SK-N-SH treated with all-trans-retinoic acid at 6 μM for 48 hours (cell line): Measurements from ENCODE around the gene ZNF319.

Source experiments
- ISL1 ChIP-seq: fragments of 250-450 bp; sonication (Bioruptor Pico); IDR thresholded peaks from 2 replicates; pipeline ENCODE4 v2.1.2; 2022; ENCODE audit warnings: mild to moderate bottlenecking, moderate library complexity
- ZFP30 ChIP-seq: fragments of 450-650 bp; formaldehyde crosslinking; IDR thresholded peaks from 2 replicates; pipeline ENCODE4 v1.5.0; 2022; ENCODE audit warnings: mild to moderate bottlenecking, moderate library complexity

- TF ChIP-seq ZFP30 (CRISPR knock-in tag) (no peak), ISL1 (no peak)
These were observed 12.9 kb upstream of the ZNF319 start for GRCh38 chr16:58013201-58013956.
